HEK293 (cell line): Measurements from ENCODE around the gene SORL1.

Source experiments
- CTCF ChIP-seq: fragments of 450-650 bp; formaldehyde crosslinking; IDR thresholded peaks from 2 replicates; pipeline ENCODE4 v1.5.1; 2016; ENCODE audit warnings: missing biosample characterization, missing genetic modification characterization
- MYNN ChIP-seq: fragments of 450-650 bp; formaldehyde crosslinking; IDR thresholded peaks from 2 replicates; pipeline ENCODE4 v1.5.1; 2016; ENCODE audit warnings: missing biosample characterization, missing genetic modification characterization, borderline replicate concordance
- TCF7L2 ChIP-seq: IDR thresholded peaks from 2 replicates; pipeline ENCODE4 v1.6.1; 2011; ENCODE audit warnings: low read depth, mild to moderate bottlenecking, inconsistent platforms, low read length, moderate library complexity, borderline replicate concordance
- ZNF26 ChIP-seq: fragments of 450-650 bp; formaldehyde crosslinking; IDR thresholded peaks from 2 replicates; pipeline ENCODE4 v1.5.1; 2016; ENCODE audit warnings: missing biosample characterization, missing genetic modification characterization

- no peak for TF ChIP-seq TCF7L2
- no peak for TF ChIP-seq MYNN
- no peak for TF ChIP-seq CTCF (tag by site-specific recombination)
- no peak for TF ChIP-seq ZNF26 (tag by site-specific recombination)
Measured at GRCh38 chr11:121656328-121657090, 204.4 kb downstream of the SORL1 start.
